Measurements from ENCODE around the gene HNRNPLL. TPM values are rescaled to one million over a fixed set of nuclear protein-coding genes. Genes with fewer than 3 reads are reported as not detected.

HNRNPLL gene
- total and polyA plus RNA-seq, 2 of the 8 experiments (the other 6 are each of a cell fraction or from before 2014, with no cell fraction given): 18.6 to 69.3 TPM

GRCh38 chr2:38649176-38649728 lies 46.5 kb upstream of the HNRNPLL start:
- Histone ChIP-seq H3K23me2 (ENCODE audit: low read depth, low read length) (no peaks in the 10 kb centered on the region), H3K23ac (ENCODE audit: insufficient read length) (no peak overlapping the region), H3K4me1 (replicated peaks in 1 of 4; ENCODE audit: control insufficient read depth in 3 of 4, insufficient read depth in 4 of 4, low read length in 3 of 4) (no peaks in the 10 kb centered on the region), H2AFZ (ENCODE audit: low read length) (no peak overlapping the region), H2BK120ac (replicated peaks; ENCODE audit: low read depth, low read length) (no peak overlapping the region), H3K36me3 (ENCODE audit: control insufficient read depth in 2 of 4, insufficient read depth in 4 of 4, low read length in 3 of 4) (no peaks in the 10 kb centered on the region), H3K14ac (ENCODE audit: insufficient read length) (no peak overlapping the region), H3K18ac (ENCODE audit: extremely low read depth, low read length) (no peak overlapping the region), H3K4me3 (ENCODE audit: extremely low read depth in 1 of 4, insufficient read depth in 2 of 4, low read depth in 3 of 4, low read length in 4 of 4) (no peak overlapping the region), H3K27ac (ENCODE audit: low read depth, low read length) (no peak overlapping the region), H2AK5ac (ENCODE audit: low read depth, low read length) (no peak overlapping the region), H4K20me1 (replicated peaks in 1 of 2; ENCODE audit: control insufficient read depth in 1 of 2, insufficient read depth in 2 of 2, low read length in 2 of 2) (no peaks in the 10 kb centered on the region), H3K4ac (replicated peaks; ENCODE audit: insufficient read length, low read depth, low read length) (no peak overlapping the region), H3K9me3 (ENCODE audit: insufficient read depth in 2 of 2, low read depth in 1 of 2, low read length in 1 of 2) (no peaks in the 10 kb centered on the region), H3K79me2 (ENCODE audit: control insufficient read depth in 1 of 2, insufficient read depth in 2 of 2, low read length in 2 of 2) (no peaks in the 10 kb centered on the region), H2BK5ac (ENCODE audit: low read depth, low read length) (no peak overlapping the region), H2BK12ac (ENCODE audit: low read depth, low read length) (no peak overlapping the region), H3K79me1 (ENCODE audit: low read depth, low read length) (no peaks in the 10 kb centered on the region), H4K8ac (ENCODE audit: extremely low read depth, insufficient read depth, low read length) (no peak overlapping the region), H4K91ac (replicated peaks; ENCODE audit: insufficient read length, low read length) (no peak overlapping the region), H3K9ac (replicated peaks in 1 of 4; ENCODE audit: extremely low read depth in 1 of 4, low read depth in 3 of 4, low read length in 3 of 4) (no peak overlapping the region), H2BK20ac (ENCODE audit: low read length) (no peak overlapping the region), H3K56ac (replicated peaks; ENCODE audit: insufficient read length, low read depth, low read length) (no peak overlapping the region), H4K5ac (ENCODE audit: insufficient read length, low read depth, low read length) (no peak overlapping the region), H2BK15ac (ENCODE audit: low read length) (no peak overlapping the region), H3K4me2 (ENCODE audit: insufficient read depth in 1 of 2, low read depth in 2 of 2, low read length in 2 of 2) (no peak overlapping the region), H3K27me3 (replicated peaks in 1 of 4; ENCODE audit: control insufficient read depth in 3 of 4, extremely low read depth in 1 of 4, insufficient read depth in 3 of 4, low read length in 3 of 4) (no peaks in the 10 kb centered on the region)
- FAIRE-seq: no peak
- no peak for DNase-seq (ENCODE audit: low read depth in 1 of 2, low spot score in 2 of 2)
- ChIA-PET CTCF (ENCODE audit: partially characterized antibody) (interaction anchor here (0.7 to 1.8 kb wide), 3 partner anchors 68 to 177 kb away, joined by 4 read pairs; no protein-coding TSS in a partner anchor), POLR2A (ENCODE audit: partially characterized antibody) (interaction anchor here (1.0 to 2.3 kb wide), 2 partner anchors 18 to 102 kb away, joined by 3 to 4 read pairs; partner anchors contain the start of gene SRSF7)
- TF ChIP-seq TCF12 (IDR thresholded peaks at IDR 0.05; ENCODE audit: low read depth, low read length) (no peak), GTF2F1 (IDR thresholded peaks at IDR 0.05; ENCODE audit: borderline replicate concordance, low read depth, low read length) (no peak)
- WGBS, 2 experiments (ENCODE audit: extremely low coverage in 1 of 2, insufficient coverage in 1 of 2, insufficient read length in 1 of 2, insufficient replicate concordance in 2 of 2, low coverage in 1 of 2, low lambda C conversion rate in 2 of 2, missing lambda C conversion rate in 1 of 2): 92% methylated on average over 12 of the region's 12 CpGs; no CpG with 5 or more reads in 1 of the 2 experiments

Measured in H1 (cell line).